ENCODE results near the gene PLLP. TPM values are rescaled to one million over a fixed set of nuclear protein-coding genes. Genes with fewer than 3 reads are reported as not detected.

The PLLP gene
- total and polyA plus RNA-seq, 2 donors (not counting 1 experiment from before 2014, with no cell fraction given), result 0.15 TPM; not detected in 1

GRCh38 chr16:57226701-57227621 lies 57.5 kb downstream of the PLLP start:
- ATAC-seq (ENCODE audit: low read depth), result no peak
- Histone ChIP-seq H3K27me3 (replicated peaks in 1 of 4; ENCODE audit: control extremely low read depth in 1 of 4, control insufficient read depth in 3 of 4, insufficient read depth in 4 of 4, low read length in 3 of 4) (no peaks in the 10 kb centered on the region), H3K4me3 (ENCODE audit: control extremely low read depth in 1 of 5, extremely low read depth in 1 of 5, insufficient read depth in 1 of 5, low read depth in 2 of 5, low read length in 4 of 5) (no peak overlapping the region), H3K4me1 (ENCODE audit: control insufficient read depth in 2 of 2, insufficient read depth in 2 of 2, low read length in 2 of 2) (no peaks in the 10 kb centered on the region), H3K79me2 (ENCODE audit: control insufficient read depth, insufficient read depth, low read length) (no peaks in the 10 kb centered on the region), H3K36me3 (replicated peaks in 1 of 2; ENCODE audit: control extremely low read depth in 1 of 2, control insufficient read depth in 1 of 2, extremely low read depth in 1 of 2, insufficient read depth in 2 of 2, low read length in 1 of 2) (peaks cover 7 to 82% of the 10 kb centered on the region in 2 experiments), H3K9ac (ENCODE audit: low read length) (no peak overlapping the region), H2AFZ (ENCODE audit: insufficient read depth, low read depth, low read length, poor library complexity, severe bottlenecking) (no peak overlapping the region), H3K4me2 (replicated peaks; ENCODE audit: low read depth, low read length, poor library complexity, severe bottlenecking) (no peak overlapping the region), H3K9me3 (ENCODE audit: control extremely low read depth in 1 of 3, control insufficient read depth in 2 of 3, insufficient read depth in 1 of 3, low read length in 2 of 3) (no peaks in the 10 kb centered on the region), H3K27ac (ENCODE audit: low read length in 2 of 2) (no peak overlapping the region), H4K20me1 (ENCODE audit: control insufficient read depth, insufficient read depth, low read length, poor library complexity, severe bottlenecking) (no peaks in the 10 kb centered on the region)
- CTCF ChIA-PET, result no interaction called here
- no peak overlapping the region for H3K27ac Mint-ChIP-seq
- POLR2A ChIA-PET, result no interaction called here
- H3K27me3 Mint-ChIP-seq, result no peaks in the 10 kb centered on the region
- no peaks in the 10 kb centered on the region for H3K9me3 Mint-ChIP-seq (ENCODE audit: insufficient read depth)
- TF ChIP-seq, protein P1, sequence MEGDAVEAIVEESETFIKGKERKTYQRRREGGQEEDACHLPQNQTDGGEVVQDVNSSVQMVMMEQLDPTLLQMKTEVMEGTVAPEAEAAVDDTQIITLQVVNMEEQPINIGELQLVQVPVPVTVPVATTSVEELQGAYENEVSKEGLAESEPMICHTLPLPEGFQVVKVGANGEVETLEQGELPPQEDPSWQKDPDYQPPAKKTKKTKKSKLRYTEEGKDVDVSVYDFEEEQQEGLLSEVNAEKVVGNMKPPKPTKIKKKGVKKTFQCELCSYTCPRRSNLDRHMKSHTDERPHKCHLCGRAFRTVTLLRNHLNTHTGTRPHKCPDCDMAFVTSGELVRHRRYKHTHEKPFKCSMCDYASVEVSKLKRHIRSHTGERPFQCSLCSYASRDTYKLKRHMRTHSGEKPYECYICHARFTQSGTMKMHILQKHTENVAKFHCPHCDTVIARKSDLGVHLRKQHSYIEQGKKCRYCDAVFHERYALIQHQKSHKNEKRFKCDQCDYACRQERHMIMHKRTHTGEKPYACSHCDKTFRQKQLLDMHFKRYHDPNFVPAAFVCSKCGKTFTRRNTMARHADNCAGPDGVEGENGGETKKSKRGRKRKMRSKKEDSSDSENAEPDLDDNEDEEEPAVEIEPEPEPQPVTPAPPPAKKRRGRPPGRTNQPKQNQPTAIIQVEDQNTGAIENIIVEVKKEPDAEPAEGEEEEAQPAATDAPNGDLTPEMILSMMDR (IDR thresholded peaks at IDR 0.05), result no peak
- no peak for TF ChIP-seq EZH2 (IDR thresholded peaks at IDR 0.05; ENCODE audit: borderline replicate concordance, insufficient read depth, low read depth, low read length, poor library complexity, severe bottlenecking)
- no peaks in the 10 kb centered on the region for H3K4me1 Mint-ChIP-seq
- WGBS (ENCODE audit: insufficient coverage), result 100% methylated on average over 1 of the region's 4 CpGs
- DNase-seq, result no peak
- H3K4me3 Mint-ChIP-seq, result no peak overlapping the region
- intact Hi-C loops (cut with micrococcal nuclease), result no loop called here

- Histone ChIP-seq H3K79me2 (ENCODE audit: control insufficient read depth, insufficient read depth, low read length) (no peaks in the 10 kb centered on the region), H3K9me3 (ENCODE audit: control extremely low read depth in 1 of 3, control insufficient read depth in 2 of 3, insufficient read depth in 1 of 3, low read length in 2 of 3) (no peaks in the 10 kb centered on the region), H3K9ac (ENCODE audit: low read length) (no peak overlapping the region), H3K36me3 (replicated peaks in 1 of 2; ENCODE audit: control extremely low read depth in 1 of 2, control insufficient read depth in 1 of 2, extremely low read depth in 1 of 2, insufficient read depth in 2 of 2, low read length in 1 of 2) (peaks cover 3 to 82% of the 10 kb centered on the region in 2 experiments), H2AFZ (ENCODE audit: insufficient read depth, low read depth, low read length, poor library complexity, severe bottlenecking) (no peak overlapping the region), H4K20me1 (ENCODE audit: control insufficient read depth, insufficient read depth, low read length, poor library complexity, severe bottlenecking) (no peaks in the 10 kb centered on the region), H3K4me1 (ENCODE audit: control insufficient read depth in 2 of 2, insufficient read depth in 2 of 2, low read length in 2 of 2) (no peaks in the 10 kb centered on the region), H3K4me3 (ENCODE audit: control extremely low read depth in 1 of 5, extremely low read depth in 1 of 5, insufficient read depth in 1 of 5, low read depth in 2 of 5, low read length in 4 of 5) (no peak overlapping the region), H3K27me3 (replicated peaks in 1 of 4; ENCODE audit: control extremely low read depth in 1 of 4, control insufficient read depth in 3 of 4, insufficient read depth in 4 of 4, low read length in 3 of 4) (no peaks in the 10 kb centered on the region), H3K4me2 (replicated peaks; ENCODE audit: low read depth, low read length, poor library complexity, severe bottlenecking) (no peak overlapping the region), H3K27ac (ENCODE audit: low read length in 2 of 2) (no peak overlapping the region)
- ATAC-seq (ENCODE audit: low read depth) (no peak), DNase-seq (no peak)
- TF ChIP-seq EZH2 (IDR thresholded peaks at IDR 0.05; ENCODE audit: borderline replicate concordance, insufficient read depth, low read depth, low read length, poor library complexity, severe bottlenecking), result no peak
- TF ChIP-seq, protein P1 (IDR thresholded peaks at IDR 0.05), result no peak
- 83% methylated on average over 3 of the region's 7 CpGs for WGBS (ENCODE audit: insufficient coverage)
- POLR2A ChIA-PET, result no interaction called here
- Mint-ChIP-seq H3K9me3 (ENCODE audit: insufficient read depth) (no peaks in the 10 kb centered on the region), H3K27me3 (no peaks in the 10 kb centered on the region), H3K4me3 (no peak overlapping the region), H3K4me1 (no peaks in the 10 kb centered on the region), H3K27ac (no peak overlapping the region)
- CTCF ChIA-PET, result no interaction called here
- intact Hi-C loops (cut with micrococcal nuclease), result no loop called here
These were observed 58.5 kb downstream of the PLLP start for GRCh38 chr16:57225978-57226377.
